Progenitor cell of endocrine pancreas (in vitro differentiated cells): ENCODE data around the gene TMEM181. TPM values are rescaled to one million over a fixed set of nuclear protein-coding genes. Genes with fewer than 3 reads are reported as not detected.
"Not testable (repeated sequence)": the region's sequence is repeated elsewhere in the genome, so short reads cannot be mapped to it uniquely, and the experiment has no call there.

ENCODE experiments used
- DNase-seq: peaks from one replicate; pipeline ENCODE4 v3.0.0; 2021; ENCODE audit warnings: low spot score; ENCODE audit not compliant: unreplicated experiment
- H3K27ac Mint-ChIP-seq: 2 replicates; pipeline ENCODE4 v1.8.0; 2021; ENCODE audit warnings: mild to moderate bottlenecking, moderate library complexity, mixed read lengths
- H3K27me3 Mint-ChIP-seq: 2 replicates; pipeline ENCODE4 v1.8.0; 2021; ENCODE audit warnings: mixed read lengths
- H3K36me3 Mint-ChIP-seq: 2 replicates; pipeline ENCODE4 v1.8.0; 2022; ENCODE audit warnings: mixed read lengths; ENCODE audit not compliant: insufficient read depth
- H3K4me1 Mint-ChIP-seq: 2 replicates; pipeline ENCODE4 v1.8.0; 2021; ENCODE audit warnings: low read depth, mixed read lengths
- H3K4me3 Mint-ChIP-seq: 2 replicates; pipeline ENCODE4 v1.8.0; 2021; ENCODE audit warnings: low read depth, mild to moderate bottlenecking, moderate library complexity, mixed read lengths
- H3K9me3 Mint-ChIP-seq: 2 replicates; pipeline ENCODE4 v1.8.0; 2021; ENCODE audit warnings: low read depth, mixed read lengths
- total RNA-seq: library from RNA; stranded (reverse); gene quantifications from 2 replicates; pipeline ENCODE4 v1.2.1, GENCODE V29; 2021
- TF ChIP-seq, protein P1 (sequence below): fragments of 200-600 bp; sonication (generic); IDR thresholded peaks from one replicate; pipeline ENCODE4 v1.5.0; 2021; ENCODE audit warnings: antibody characterized with exemption, mild to moderate bottlenecking; ENCODE audit not compliant: unreplicated experiment

The TMEM181 gene
- total RNA-seq, 1 donor from 2014 or later: 33.9 TPM

DNA sequence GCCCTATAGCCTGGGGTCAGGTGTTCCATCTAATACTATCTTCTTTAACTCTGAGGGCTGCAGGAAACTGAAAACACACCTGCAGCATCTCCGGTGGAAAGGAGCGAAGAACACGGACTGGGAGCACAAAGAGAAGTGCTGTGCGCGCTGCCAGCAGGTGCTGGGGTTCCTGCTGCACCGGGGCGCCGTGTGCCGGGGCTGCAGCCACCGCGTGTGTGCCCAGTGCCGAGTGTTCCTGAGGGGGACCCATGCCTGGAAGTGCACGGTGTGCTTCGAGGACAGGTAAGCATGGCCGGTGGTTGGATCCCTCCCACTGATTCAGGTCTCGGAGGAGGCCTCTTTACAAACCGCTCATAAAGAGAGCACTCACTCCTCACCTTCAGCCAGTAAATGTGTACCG is 105.4 kb downstream of the TMEM181 start:
- H3K4me3 Mint-ChIP-seq: no peak overlapping the region
- TF ChIP-seq, protein P1, sequence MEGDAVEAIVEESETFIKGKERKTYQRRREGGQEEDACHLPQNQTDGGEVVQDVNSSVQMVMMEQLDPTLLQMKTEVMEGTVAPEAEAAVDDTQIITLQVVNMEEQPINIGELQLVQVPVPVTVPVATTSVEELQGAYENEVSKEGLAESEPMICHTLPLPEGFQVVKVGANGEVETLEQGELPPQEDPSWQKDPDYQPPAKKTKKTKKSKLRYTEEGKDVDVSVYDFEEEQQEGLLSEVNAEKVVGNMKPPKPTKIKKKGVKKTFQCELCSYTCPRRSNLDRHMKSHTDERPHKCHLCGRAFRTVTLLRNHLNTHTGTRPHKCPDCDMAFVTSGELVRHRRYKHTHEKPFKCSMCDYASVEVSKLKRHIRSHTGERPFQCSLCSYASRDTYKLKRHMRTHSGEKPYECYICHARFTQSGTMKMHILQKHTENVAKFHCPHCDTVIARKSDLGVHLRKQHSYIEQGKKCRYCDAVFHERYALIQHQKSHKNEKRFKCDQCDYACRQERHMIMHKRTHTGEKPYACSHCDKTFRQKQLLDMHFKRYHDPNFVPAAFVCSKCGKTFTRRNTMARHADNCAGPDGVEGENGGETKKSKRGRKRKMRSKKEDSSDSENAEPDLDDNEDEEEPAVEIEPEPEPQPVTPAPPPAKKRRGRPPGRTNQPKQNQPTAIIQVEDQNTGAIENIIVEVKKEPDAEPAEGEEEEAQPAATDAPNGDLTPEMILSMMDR: no peak
- DNase-seq: no peak
- peaks cover 23% of the 10 kb centered on the region for H3K4me1 Mint-ChIP-seq
- no peak overlapping the region for H3K27ac Mint-ChIP-seq
- no peaks in the 10 kb centered on the region for H3K9me3 Mint-ChIP-seq
- H3K36me3 Mint-ChIP-seq: no peaks in the 10 kb centered on the region
- H3K27me3 Mint-ChIP-seq: peaks cover 49% of the 10 kb centered on the region

GRCh38 chr6:158666628-158667359 is 106.9 kb downstream of the TMEM181 start:
- Mint-ChIP-seq H3K9me3 (no peaks in the 10 kb centered on the region), H3K27ac (no peak overlapping the region), H3K36me3 (no peaks in the 10 kb centered on the region), H3K4me1 (peaks cover 23% of the 10 kb centered on the region), H3K27me3 (peaks cover 47% of the 10 kb centered on the region), H3K4me3 (no peak overlapping the region)
- DNase-seq: no peak
- TF ChIP-seq, protein P1: no peak

GRCh38 chr6:158667360-158667981 is 107.6 kb downstream of the TMEM181 start:
- Mint-ChIP-seq H3K27me3 (peaks cover 42% of the 10 kb centered on the region), H3K4me3 (no peak overlapping the region), H3K4me1 (peaks cover 23% of the 10 kb centered on the region), H3K27ac (peak overlapping the region; percentile 56), H3K9me3 (no peaks in the 10 kb centered on the region), H3K36me3 (no peaks in the 10 kb centered on the region)
- TF ChIP-seq, protein P1: no peak
- no peak for DNase-seq

- H3K36me3 Mint-ChIP-seq: no peaks in the 10 kb centered on the region
- peaks cover 14% of the 10 kb centered on the region for H3K4me1 Mint-ChIP-seq
- H3K27ac Mint-ChIP-seq: no peak overlapping the region
- H3K27me3 Mint-ChIP-seq: peaks cover 31% of the 10 kb centered on the region
- H3K9me3 Mint-ChIP-seq: no peaks in the 10 kb centered on the region
- no peak overlapping the region for H3K4me3 Mint-ChIP-seq
- TF ChIP-seq, protein P1: no peak
- DNase-seq: no peak
Observed at GRCh38 chr6:158668707-158669103, 108.8 kb downstream of the TMEM181 start.

- H3K4me1 Mint-ChIP-seq: peaks cover 12% of the 10 kb centered on the region
- H3K27ac Mint-ChIP-seq: no peak overlapping the region
- TF ChIP-seq, protein P1: no peak
- H3K9me3 Mint-ChIP-seq: no peaks in the 10 kb centered on the region
- no peaks in the 10 kb centered on the region for H3K36me3 Mint-ChIP-seq
- no peak overlapping the region for H3K4me3 Mint-ChIP-seq
- DNase-seq: no peak
- peaks cover 30% of the 10 kb centered on the region for H3K27me3 Mint-ChIP-seq
Observed at GRCh38 chr6:158669145-158670035, 109.5 kb downstream of the TMEM181 start.

DNA sequence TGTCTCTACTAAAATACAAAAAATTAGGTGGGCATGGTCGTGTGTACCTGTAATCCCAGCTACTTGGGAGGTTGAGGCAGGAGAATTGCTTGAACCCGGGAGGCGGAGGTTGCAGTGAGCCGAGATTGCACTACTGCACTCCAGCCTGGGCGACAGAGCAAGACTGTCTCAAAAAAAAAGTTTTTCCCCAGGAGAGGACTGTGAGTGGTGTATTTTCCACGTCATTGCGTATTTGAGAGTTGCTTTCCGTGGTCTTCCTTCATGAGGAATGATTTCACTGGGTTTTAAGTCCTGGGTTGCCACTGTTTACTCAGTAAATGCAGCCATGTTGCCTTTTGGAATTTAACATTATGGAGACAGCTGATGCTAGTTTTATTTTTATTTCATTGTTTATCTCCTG is 112.2 kb downstream of the TMEM181 start:
- H3K4me1 Mint-ChIP-seq: peaks cover 18% of the 10 kb centered on the region
- not testable (repeated sequence) for H3K27ac Mint-ChIP-seq, H3K4me3 Mint-ChIP-seq, DNase-seq, H3K36me3 Mint-ChIP-seq, H3K9me3 Mint-ChIP-seq
- H3K27me3 Mint-ChIP-seq: peaks cover 17% of the 10 kb centered on the region
